UCSD-AML1 (cell line): ENCODE data around the gene MYBPC2.

Experiments
- DNase-seq: peaks from one replicate; lab custom pipeline; 2025; ENCODE audit not compliant: unreplicated experiment; lab: John Stamatoyannopoulos, UW

The MYBPC2 gene

DNA sequence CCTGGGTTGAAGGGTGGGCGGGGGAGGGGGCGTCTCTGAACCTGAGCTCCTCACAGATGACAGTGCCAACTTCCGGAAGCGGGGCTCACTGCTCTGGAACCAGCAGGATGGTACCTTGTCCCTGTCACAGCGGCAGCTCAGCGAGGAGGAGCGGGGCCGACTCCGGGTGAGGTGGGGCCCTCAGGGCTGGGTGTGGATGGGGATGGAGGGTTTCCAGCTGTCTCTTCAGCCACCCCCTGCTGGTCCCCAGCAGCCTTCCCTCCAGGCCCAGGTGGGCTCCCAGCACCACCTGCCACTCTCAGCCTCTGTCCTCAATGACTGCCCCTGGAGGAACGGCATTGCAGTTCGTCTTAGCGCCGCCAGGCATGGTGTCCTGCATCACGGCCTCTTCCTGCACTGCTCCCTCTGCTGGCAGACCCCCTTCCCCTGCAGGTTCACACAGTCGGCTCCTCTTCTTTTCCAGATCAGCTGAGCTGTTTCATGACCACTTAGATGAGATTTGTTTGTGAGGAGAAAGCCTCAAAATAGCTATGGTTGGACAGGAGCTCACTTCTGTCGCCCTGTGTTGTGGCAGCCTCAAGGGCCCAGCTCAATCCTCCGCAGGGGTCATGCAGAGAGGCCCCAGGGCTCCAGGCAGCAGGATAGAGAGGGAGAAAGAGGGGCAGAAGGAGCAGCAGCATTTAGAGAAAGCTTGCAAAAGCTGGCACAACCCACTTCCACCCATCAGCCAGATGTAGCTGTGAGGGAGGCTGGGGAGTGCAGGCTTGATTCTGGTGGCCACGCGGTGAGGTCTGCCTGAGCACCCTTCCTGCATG, 46.4 kb downstream of the MYBPC2 start:
- DNase-seq: peak; percentile 44

DNA sequence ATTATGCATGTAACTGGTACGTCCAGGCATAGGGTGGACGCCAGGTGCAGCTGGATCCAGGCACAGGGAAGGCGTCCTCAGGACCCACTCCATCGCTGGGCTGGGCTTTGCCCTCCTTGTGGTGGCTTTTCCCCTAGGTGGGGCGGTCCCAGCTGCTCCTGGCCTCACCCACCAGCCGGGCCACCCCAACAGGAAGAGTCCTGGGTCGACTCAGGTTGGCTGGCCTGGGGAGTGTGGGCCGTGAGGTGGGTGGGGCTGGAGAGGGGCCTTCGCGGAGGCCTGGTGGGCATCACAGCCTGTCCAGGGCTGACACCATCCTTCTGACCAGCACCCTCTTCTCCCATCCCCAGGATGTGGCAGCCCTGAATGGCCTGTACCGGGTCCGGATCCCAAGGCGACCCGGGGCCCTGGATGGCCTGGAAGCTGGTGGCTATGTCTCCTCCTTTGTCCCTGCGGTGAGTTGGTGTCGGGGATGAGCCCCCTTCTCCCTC, 47.1 kb downstream of the MYBPC2 start:
- no peak for DNase-seq

DNA sequence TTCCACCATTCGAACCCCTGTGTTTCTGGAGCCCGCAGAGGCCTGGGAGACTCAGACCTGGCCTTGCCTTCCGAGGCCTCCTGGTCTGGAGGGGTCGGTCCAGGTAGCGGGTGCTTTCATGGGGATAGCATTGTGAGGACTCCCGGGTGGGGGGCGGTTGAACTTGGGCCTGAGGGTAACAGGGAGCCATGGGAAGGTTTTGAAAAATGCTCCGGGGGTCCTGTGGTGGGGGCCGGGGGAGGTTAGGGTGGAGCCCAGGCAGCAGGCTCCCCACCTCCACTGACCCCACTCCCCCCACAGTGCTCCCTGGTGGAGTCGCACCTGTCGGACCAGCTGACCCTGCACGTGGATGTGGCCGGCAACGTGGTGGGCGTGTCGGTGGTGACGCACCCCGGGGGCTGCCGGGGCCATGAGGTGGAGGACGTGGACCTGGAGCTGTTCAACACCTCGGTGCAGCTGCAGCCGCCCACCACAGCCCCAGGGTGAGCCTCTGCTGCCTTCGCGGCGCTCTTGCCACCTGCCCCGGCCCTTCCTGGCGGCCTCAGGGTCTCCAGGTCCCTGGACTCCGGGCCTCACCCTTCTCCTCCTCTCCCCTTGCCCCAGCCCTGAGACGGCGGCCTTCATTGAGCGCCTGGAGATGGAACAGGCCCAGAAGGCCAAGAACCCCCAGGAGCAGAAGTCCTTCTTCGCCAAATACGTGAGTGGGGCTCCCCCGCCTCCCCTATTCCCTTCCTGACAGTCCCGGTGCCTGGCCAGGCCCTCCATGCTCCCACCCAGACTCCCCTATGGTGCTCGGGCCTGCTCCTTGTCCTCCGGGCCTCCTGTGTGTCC, 47.8 kb downstream of the MYBPC2 start:
- no peak for DNase-seq

DNA sequence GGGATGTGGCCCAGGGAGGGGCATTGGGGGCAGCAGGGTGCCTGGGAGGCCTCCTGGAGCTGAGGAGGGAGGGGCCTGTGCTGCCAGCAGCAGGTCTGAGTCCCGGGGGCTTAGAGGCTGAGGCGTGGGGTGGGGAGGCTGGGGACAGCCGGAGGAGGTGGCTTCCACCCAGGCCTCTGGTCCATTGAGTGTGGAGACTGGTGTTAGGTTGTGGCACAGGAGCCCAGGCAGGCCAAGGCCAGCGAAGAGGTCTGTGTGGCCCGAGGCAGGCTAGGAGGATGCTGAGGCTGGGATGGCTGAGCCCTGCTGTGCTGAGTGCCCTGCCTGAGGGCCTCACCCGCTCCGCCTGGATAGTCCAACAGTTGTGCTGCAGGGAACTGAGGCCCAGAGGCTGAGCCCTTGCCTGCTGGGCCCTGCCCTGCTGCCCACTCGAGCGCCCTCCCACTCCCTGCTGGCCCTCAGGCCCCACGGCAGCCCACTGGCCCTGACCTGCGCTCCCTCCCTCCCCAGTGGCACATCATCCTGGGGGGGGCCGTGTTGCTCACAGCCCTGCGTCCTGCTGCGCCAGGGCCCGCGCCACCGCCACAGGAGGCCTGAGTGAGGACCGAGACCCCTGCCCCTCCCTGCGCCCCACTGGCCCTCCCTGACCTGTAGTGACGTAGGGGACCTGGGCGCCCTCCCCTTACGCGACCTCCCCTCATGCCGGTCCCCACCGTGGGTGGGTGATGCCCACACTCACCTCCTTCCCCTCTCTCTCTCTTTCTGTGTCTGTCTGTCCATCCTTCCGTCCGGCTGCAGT, 48.9 kb downstream of the MYBPC2 start:
- no peak for DNase-seq

DNA sequence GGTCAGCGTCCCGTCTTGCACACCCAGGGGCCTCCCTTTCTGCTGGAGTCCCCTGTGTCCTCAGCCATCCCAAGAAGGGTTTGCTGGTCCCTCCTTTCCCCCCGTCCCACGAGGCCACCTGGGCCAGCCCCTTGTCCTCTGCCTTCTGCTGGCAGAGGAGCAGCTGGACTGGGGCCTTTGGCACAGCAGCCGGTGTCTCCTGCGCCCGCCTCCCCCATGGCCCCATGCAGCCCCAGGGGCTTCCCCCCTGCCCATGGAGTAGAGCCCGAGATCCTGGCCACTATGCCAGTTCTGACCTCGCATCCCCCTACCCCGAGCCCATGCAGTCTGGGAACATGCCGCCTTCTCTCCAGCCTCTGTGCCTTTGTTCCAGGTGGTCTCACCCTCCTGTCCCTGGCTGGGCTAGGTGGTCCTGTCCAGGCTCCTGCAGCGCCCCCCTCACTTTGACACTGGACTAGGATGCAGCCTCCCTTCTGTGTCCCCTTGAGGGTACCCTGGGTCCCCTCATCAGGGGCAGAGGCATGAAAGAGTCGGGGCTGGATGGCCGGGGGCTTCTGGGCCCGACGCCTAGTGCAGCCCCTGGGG, 49.7 kb downstream of the MYBPC2 start:
- no peak for DNase-seq

DNA sequence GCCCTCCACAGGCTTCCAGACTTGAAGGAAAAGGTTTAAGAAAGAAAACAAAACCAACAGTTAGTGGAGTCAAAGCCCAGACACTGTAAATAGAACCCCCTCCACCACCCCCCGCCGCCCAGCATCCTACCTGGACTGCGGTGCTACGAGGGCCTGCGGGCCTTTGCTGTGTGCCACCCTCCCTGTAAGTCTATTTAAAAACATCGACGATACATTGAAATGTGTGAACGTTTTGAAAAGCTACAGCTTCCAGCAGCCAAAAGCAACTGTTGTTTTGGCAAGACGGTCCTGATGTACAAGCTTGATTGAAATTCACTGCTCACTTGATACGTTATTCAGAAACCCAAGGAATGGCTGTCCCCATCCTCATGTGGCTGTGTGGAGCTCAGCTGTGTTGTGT, 50.2 kb downstream of the MYBPC2 start:
- DNase-seq: no peak

DNA sequence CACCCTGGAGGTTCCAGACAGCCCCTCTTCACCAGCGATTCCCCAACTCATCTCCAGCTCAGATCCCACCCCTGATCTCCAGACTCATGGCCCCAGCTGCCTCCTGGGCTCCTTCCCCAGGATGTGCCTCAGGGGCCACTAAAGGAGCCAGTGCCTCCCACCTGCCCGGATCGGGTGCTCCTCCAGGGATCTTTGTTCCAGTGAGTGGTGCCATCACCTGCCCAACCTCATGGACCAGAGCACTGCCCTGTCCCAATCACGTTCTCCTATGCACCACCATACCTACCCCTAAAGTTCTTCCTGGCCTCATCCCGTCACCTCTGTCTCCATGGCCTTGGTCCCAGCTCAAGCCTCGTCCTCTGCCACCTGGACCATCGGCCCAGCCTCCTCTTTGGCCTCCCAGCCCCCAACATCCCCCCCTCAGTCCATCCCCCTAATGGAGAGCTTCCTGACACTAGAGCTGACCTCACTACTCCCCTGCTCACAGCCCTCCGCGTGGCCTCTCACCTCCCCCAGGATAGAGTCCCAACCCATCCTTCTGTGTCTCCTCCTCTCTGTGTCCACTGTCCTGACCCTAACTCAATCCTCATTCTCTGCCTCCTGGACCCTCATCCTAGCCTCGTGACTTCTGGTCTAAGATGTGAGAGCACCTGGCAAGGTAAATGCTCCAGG, 52.7 kb downstream of the MYBPC2 start:
- DNase-seq: no peak

DNA sequence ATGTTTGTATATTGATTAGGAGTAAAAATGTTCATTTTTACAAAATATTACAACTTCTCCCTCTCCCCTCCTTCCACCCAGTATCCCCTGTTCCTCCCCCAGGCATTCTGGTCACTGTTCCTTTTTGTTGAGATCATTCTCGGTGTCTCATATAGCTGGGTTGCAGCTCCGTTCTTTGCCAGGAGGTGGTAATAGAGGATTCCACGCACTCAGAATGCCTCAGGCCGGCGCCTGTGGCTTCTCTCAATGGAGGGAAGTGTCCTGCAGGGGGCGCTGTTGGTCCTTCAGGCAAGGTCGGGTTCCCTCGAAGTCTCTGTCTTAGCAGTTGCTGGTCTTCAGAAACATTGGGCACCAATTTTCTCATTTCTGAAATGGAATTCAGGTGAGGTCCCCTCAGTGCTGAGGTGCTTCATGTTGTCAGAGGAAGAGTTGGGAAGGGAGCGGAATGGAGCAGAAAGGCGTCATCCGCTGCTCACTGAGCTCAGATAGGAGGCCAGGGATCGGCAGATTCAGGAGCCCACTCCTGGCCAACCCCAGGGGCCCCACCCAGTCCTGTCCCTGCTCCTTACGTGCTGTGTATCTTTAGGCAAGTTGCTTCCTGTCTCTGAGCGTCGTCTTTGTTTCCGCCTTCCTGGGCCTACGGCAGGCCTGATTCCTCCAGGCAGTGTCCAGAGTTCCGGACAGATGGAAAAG, 54.3 kb downstream of the MYBPC2 start:
- DNase-seq: peak; percentile 49

DNA sequence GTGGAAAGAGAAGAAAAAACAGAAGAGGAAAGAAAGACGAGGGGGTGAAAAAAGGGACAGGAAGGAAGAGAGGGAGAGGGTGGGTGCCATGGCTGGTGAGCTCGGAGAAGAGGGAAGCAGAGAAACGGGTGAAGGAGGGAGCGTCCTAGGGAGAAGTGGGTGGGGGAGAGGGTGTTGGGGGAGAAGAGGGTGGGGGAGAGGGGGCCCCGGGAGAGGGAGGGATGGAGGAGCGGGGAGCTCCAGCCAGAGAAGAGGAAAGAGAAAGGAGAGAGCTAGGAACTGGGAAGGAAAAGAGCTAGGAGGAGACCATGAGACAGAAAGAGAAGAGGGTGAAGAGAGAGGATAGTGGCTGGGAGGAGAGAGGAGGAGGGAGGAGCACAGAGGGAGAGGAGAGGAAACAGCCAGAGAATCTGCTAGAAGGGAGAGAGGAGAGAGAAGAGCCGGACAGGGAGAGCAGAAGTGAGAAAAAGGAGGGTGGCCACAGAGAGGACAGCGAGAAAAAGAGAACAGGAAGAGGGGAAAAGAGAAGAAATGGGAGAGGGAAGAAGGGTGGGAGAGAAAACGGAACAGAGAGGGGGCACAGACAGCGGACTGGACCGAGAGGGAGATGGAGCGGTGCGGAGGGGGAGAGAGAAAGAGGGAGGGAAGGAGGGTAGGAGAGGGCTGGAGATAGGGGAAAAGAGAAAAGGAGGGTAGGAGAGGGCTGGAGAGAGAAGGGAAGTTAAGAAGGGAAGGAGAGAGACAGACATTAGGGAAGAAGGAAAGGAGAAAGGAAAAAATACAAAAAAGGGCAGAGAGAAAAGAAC, 55.9 kb downstream of the MYBPC2 start:
- no peak for DNase-seq

DNA sequence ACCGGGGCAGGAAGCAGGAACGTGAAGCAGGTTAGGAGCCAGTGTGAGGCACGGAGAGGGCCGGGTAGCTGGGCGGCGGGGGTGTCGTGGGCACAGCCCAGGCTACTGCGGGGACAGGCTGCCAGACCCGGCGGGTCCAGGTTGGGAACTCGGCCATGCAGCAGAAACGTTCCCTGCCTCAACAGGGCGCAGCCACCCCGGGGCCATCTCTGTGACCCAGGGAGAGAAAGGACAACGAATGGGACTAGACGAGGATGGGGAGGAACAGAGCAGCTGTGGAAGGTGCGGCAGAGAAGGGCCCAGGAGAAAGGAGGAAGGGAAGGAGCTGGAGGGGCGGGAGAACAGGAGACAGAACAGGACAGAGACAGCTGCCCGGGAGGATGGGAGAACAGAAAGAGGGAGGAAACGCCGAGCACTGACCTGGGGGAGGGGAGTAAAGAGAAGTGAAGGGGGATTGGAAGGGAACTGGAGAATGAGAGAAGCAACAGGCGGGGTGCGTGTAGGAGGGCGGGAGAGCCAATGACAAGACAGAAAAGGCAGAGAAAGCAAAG, 56.8 kb downstream of the MYBPC2 start:
- DNase-seq: no peak

DNA sequence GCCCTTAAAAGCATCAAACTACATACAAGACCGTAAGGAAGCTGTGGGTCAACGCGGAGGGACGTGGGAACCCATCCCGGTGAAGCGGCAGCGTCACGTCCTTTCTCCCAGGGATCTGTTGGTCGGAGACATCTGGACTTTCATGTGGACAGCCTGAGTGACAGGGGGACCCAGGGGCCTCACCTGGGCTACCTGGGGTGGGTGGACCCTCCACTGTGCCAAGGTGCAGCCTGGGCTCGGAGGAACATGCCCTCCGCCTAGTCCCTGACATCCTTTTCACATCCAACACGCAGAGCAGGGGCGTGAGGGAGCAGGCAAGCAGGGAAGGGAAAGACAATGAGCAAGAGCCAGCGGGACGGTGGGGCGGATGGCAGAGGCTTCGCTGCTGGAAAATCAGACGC, 57.7 kb downstream of the MYBPC2 start:
- DNase-seq: no peak

DNA sequence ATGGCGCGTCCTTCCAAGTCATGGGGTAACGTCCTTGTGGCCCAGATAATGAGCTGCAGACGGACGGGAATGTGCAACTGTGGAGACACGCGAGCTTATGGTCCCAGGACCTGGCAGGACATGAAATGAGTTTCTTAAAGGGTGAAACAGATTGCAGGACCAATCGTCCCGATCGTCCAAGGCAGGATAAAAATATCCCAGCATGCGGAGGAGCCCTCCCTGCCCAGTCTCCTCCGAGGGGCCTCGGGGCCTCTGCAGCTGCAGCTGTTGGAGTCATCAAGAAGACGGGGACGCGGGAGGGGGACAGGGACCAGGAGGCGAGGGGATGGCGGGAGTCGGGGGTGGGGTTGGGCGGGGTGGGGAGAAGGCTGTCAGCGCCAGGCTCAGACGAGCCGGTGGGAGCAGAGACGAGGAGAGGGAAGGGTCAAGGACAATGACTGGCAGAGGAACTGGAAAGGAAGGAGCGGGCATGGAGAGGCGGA, 58.3 kb downstream of the MYBPC2 start:
- DNase-seq: no peak

DNA sequence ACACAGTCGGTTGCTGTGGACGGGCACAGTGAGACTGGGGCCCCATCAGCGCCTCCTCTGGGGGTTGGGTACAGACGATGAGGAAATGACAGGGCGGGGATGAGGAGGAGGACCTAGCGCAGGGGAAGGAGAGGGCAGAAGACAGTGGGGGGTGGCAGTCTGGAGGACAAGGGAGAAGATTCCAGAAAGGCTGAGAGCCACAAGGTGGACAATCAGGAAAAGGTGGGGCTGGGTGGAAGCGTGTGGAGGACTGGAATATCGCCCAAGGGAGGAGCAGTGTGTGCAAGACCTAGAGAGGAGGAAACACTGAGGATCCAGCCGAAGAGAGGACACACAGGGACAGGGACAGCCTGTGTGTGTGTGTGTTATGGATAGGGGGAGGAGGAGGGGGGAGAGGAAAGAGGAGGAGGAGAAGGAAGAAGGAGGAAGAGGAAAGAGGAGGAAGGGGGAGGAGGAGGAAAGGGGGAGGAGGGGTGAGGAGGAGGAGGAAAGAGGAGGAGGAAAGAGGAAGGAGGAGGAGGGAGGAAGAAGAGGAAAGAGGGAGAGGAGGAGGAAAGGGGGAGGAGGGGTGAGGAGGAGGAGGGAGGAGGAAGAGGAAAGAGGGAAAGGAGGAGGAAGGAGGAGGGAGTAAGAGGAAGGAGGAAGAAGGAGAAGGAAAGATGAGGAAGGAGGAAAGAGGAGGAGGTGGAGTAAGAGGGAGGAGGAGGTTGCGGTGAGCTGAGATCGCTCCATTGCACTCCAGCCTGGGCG, 59.8 kb downstream of the MYBPC2 start:
- DNase-seq: peak; percentile 29

DNA sequence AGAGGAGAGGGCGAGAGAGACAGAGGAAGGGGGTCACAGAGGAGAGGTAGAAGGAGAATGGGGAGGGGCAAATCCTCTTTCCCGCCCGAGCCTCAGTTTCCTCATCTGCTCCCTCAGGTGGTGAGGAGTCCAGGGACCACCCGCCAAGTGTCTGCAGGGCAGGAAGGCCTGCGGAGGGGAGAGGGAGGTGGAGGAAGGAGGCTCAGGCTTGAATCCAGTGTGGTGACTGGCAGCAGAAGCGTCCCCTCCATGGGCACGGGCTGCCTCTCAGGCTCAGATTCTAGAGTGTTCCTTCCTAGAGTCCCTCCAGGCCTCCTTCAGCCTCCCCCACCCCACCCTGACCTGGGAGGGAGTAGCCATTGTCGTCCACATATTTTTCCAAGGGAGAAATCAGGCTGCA, 60.5 kb downstream of the MYBPC2 start:
- no peak for DNase-seq

DNA sequence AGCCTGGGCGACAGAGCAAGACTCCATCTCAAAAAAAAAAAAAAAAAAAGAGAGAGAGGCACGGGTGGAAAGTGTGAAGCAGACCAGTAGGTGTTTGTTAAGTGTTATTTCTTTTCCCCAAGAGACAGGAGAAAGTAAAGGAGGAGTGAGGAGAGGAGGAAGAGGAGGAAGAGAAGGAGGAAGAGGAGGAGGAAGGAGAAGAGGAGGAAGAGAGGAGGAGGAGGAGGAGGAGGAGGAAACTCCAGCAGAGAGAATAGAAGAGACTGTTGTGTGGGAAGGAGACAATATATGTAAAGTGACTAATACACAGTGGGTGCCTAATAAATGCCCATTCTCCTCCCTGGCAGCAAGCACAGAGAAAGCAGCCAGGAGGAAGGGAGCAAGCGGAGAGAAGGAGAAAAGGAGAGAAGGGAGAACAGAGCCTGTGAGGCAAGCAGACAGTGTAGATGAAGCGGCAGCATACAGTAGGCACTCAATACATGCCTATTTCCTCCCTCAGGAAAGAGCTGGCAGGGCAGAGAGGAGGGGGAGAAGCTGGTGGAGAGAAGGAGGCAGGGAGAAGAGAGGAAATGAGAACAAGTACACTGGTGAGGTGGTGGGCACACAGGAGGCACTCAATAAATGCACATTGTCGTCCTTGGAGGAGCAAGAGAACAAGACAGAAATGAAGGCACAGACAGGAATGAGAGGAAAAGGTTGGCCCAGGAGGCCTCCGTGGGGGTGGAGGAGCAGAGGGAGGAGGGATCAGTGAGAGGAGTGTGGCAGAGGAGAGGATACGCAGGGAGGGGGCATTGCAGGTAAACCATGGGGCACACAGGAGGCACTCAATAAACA, 61.7 kb downstream of the MYBPC2 start:
- no peak for DNase-seq

DNA sequence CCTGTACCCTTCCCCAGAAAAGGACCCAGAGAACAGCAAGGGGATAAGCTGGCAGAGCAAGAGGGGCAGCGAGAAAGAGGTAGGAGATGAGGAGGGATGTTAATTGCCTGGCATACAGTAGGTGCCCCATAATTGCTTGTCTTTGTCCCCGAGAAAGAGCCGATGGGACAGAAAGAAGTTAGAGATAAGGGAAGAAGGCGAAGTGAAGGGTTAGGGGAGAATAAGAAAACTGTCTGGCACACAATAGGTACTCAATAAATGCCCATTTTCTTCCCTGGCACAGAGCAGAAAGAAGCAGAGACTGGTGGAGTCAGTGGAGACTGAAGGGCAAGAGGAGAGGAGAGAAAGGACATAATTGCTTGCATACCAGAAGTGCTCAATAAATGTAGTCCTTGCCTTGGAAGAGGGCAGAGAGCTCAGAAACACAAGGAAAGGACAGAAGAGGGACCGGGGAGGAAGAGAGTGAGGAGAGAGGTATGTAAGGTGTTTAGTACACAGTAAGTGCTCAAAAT, 62.4 kb downstream of the MYBPC2 start:
- no peak for DNase-seq
